CD4-positive, CD25-positive, alpha-beta regulatory T cell (primary cell): Measurements from ENCODE around the gene TMEM25. TPM values are rescaled to one million over a fixed set of nuclear protein-coding genes. Genes with fewer than 3 reads are reported as not detected.
"Not testable (repeated sequence)": the region's sequence is repeated elsewhere in the genome, so short reads cannot be mapped to it uniquely, and the experiment has no call there.

ENCODE experiments used
- ATAC-seq, 2 donors: fragments of 150-1000 bp; cut with Tn5 transposase; one replicate each; pipeline ENCODE4 v1.10.0; 2021; ENCODE audit warnings: low read depth in 2 of 2, moderate number of reproducible peaks in 2 of 2, moderate library complexity in 1 of 2
- DNase-seq, 3 donors: peaks; one replicate each; pipeline versions ENCODE4 v3.0.0 to v3.0.0-alpha.2; 2012 to 2022; ENCODE audit warnings: mixed read lengths in 1 of 3
- H3K27ac ChIP-seq: one replicate; pipeline ENCODE4 v1.7.0; 2013; ENCODE audit warnings: mild to moderate bottlenecking, low read length; ENCODE audit not compliant: insufficient read depth, poor library complexity, severe bottlenecking
- H3K27me3 ChIP-seq: one replicate; pipeline ENCODE4 v1.7.0; 2013; ENCODE audit warnings: low read length; ENCODE audit not compliant: control insufficient read depth, insufficient read depth
- H3K36me3 ChIP-seq: one replicate; pipeline ENCODE4 v1.7.0; 2013; ENCODE audit warnings: mild to moderate bottlenecking, low read length, moderate library complexity; ENCODE audit not compliant: control insufficient read depth, insufficient read depth
- H3K4me1 ChIP-seq: 2 replicates; pipeline ENCODE4 v1.7.0; 2013; ENCODE audit warnings: mild to moderate bottlenecking, low read length; ENCODE audit not compliant: insufficient read depth, control insufficient read depth, poor library complexity, severe bottlenecking
- H3K4me3 ChIP-seq: one replicate; pipeline ENCODE4 v1.7.0; 2013; ENCODE audit warnings: low read depth, mild to moderate bottlenecking, low read length, moderate library complexity
- H3K9me3 ChIP-seq, 2 experiments: 1 replicate in 1 of 2; 2 replicates in 1 of 2; pipeline ENCODE4 v1.7.0; 2013; ENCODE audit warnings: low read length in 2 of 2, mild to moderate bottlenecking in 1 of 2, moderate library complexity in 1 of 2; ENCODE audit not compliant: control insufficient read depth in 2 of 2
- H3K27ac Mint-ChIP-seq, 3 donors: one replicate each; pipeline ENCODE4 v1.8.0; 2020 to 2022; ENCODE audit warnings: mild to moderate bottlenecking in 3 of 3, mixed read lengths in 3 of 3, moderate library complexity in 2 of 3
- H3K27me3 Mint-ChIP-seq: one replicate; pipeline ENCODE4 v1.8.0; 2022; ENCODE audit warnings: mild to moderate bottlenecking, mixed read lengths
- H3K36me3 Mint-ChIP-seq: one replicate; pipeline ENCODE4 v1.8.0; 2020; ENCODE audit warnings: mixed read lengths
- H3K4me1 Mint-ChIP-seq, 4 donors: one replicate each; pipeline ENCODE4 v1.8.0; 2020 to 2022; ENCODE audit warnings: mixed read lengths in 4 of 4, mild to moderate bottlenecking in 1 of 4
- H3K4me3 Mint-ChIP-seq, 4 donors: one replicate each; pipeline ENCODE4 v1.8.0; 2020 to 2022; ENCODE audit warnings: mild to moderate bottlenecking in 4 of 4, mixed read lengths in 4 of 4, moderate library complexity in 3 of 4
- H3K9me3 Mint-ChIP-seq, 7 donors: one replicate each; pipeline ENCODE4 v1.8.0; 2020 to 2022; ENCODE audit warnings: mixed read lengths in 7 of 7, mild to moderate bottlenecking in 3 of 7, moderate library complexity in 2 of 7
- polyA plus RNA-seq, 4 donors: library from polyadenylated mRNA; unstranded; fragments of 300-500 nt; fragmentation: Illumina TruSeq; gene quantifications; one replicate each; pipeline ENCODE4 v1.2.3, GENCODE V29; 2021
- total RNA-seq: library from RNA; stranded (reverse); gene quantifications from one replicate; pipeline ENCODE4 v1.2.3, GENCODE V29; 2022

TMEM25 gene
- total RNA-seq: 10.7 TPM
- polyA plus RNA-seq: 10 to 100 TPM in 3 of 4 donors, 1 to 10 TPM in 1; 10.0 to 17.3 (median 14.2) TPM

DNA sequence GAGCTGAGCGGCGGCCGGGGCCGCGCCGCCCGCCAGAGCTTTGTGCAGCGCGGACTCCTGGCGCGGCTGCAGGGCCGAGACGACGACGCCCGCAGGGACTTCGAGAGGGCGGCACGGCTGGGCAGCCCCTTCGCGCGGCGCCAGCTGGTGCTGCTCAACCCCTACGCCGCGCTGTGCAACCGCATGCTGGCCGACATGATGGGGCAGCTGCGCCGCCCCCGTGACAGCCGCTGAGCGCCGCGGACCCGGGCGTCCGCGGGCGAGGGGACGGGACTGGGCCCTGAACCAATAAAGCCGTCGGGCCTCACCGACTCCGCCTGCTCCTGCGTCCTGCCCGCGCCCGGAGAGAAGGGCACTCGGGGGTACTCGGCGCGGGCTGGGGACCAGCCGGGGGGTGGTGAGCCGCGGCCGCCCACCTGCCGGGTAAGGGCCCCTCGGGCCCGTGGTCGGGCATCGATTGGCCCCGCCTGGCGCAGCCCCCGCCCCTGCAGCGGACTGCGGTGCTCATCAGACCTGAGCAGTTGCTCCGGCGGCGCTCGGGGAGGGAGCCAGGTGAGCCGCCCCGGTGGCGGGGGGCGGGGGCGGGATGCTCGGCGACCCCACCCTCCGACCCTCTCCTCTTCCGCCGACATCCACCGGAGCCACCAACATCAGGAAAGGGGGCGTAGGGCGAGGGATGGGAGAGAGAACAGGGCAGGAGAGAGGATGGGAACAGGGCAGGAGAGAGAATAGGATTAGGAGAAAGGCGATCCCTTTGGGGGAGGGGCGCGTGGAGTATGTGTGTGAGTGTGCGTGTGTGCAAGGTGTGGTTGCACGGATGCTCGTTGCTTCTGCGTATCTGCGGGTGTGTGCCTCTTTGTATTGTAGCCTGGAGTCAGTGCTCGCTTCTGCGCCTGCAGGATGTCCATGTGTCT is at the start of gene TMEM25:
Gene TMEM25, plus strand, starts transcription at position 510 of the 914 bp plus-strand sequence. CDS start 610 bp downstream, outside the sequence.
- peaks cover 6% of the 10 kb centered on the region for H3K36me3 Mint-ChIP-seq
- Histone ChIP-seq H3K27me3 (no peaks in the 10 kb centered on the region), H3K4me1 (peaks cover 26% of the 10 kb centered on the region), H3K36me3 (no peaks in the 10 kb centered on the region), H3K9me3 (no peaks in the 10 kb centered on the region), H3K4me3 (peak within 1 kb of the TSS; percentile 83), H3K27ac (peak within 1 kb of the TSS; percentile 45)
- ATAC-seq: peak; percentile 83 to 85
- H3K27me3 Mint-ChIP-seq: no peaks in the 10 kb centered on the region
- H3K4me1 Mint-ChIP-seq: peaks cover 8 to 49% (median 29%) of the 10 kb centered on the region in 4 donors
- H3K4me3 Mint-ChIP-seq: peak within 1 kb of the TSS; percentile 95 to 96 (median 95)
- peak within 1 kb of the TSS; percentile 84 to 96 (median 93) for H3K27ac Mint-ChIP-seq
- DNase-seq: peak; percentile 67 to 76 (median 72)
- no peaks in the 10 kb centered on the region for H3K9me3 Mint-ChIP-seq

DNA sequence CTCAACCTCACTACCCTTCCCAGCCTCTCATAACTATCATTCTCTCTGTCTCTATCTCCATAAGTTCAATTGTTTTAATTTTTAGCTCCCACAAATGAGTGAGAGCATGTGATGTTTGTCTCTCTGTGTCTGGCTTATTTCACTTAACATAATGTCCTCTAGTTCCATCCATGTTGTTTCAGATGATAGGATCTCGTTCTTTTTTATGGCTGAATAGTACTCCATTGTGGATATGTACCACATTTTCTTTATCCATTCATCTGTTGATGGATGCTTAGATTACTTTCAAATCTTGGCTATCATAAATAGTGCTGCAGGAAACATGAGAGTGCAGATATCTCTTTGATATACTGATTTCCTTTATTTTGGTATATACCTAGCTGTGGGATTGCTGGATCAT is 49.8 kb upstream of the TMEM25 start:
- H3K4me1 ChIP-seq, H3K9me3 Mint-ChIP-seq, H3K9me3 ChIP-seq, H3K27ac ChIP-seq, ATAC-seq, H3K27me3 ChIP-seq, H3K4me3 ChIP-seq, DNase-seq, H3K27me3 Mint-ChIP-seq, H3K4me3 Mint-ChIP-seq: not testable (repeated sequence)
- Mint-ChIP-seq H3K27ac (peak overlapping the region in 2 of 3 donors; percentile 25 to 47), H3K4me1 (peaks cover 0 to 11% (median 4%) of the 10 kb centered on the region in 4 donors), H3K36me3 (peaks cover 42% of the 10 kb centered on the region)
- peaks cover 94% of the 10 kb centered on the region for H3K36me3 ChIP-seq

DNA sequence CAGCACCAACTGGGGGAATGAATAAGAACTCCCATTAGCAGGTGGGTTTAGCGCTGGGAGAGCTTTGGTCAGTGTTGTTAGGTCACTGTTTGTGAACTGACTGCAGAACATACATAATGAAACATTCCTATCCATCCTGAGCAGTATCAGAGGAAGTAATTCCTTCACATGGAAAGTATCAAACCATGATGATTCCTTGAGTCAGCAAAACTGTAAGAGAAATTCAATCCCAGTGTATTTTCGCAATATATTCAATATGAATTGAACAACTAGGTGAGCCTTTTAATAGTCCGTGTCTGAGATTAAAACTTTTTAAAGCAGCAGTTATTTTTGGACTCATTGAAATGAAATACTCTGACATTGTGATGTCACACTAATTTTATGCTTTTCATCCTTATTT is 46.6 kb upstream of the TMEM25 start:
- no peak for ATAC-seq
- Histone ChIP-seq H3K9me3 (no peaks in the 10 kb centered on the region), H3K27me3 (no peaks in the 10 kb centered on the region), H3K27ac (no peak overlapping the region), H3K4me1 (no peaks in the 10 kb centered on the region), H3K36me3 (peaks cover 80% of the 10 kb centered on the region), H3K4me3 (no peak overlapping the region)
- Mint-ChIP-seq H3K36me3 (peaks cover 29% of the 10 kb centered on the region), H3K9me3 (no peaks in the 10 kb centered on the region), H3K4me1 (peaks cover 2 to 7% (median 7%) of the 10 kb centered on the region in 4 donors), H3K27ac (peak overlapping the region in 2 of 3 donors; percentile 16 to 37), H3K27me3 (no peaks in the 10 kb centered on the region), H3K4me3 (no peak overlapping the region)
- DNase-seq: no peak

DNA sequence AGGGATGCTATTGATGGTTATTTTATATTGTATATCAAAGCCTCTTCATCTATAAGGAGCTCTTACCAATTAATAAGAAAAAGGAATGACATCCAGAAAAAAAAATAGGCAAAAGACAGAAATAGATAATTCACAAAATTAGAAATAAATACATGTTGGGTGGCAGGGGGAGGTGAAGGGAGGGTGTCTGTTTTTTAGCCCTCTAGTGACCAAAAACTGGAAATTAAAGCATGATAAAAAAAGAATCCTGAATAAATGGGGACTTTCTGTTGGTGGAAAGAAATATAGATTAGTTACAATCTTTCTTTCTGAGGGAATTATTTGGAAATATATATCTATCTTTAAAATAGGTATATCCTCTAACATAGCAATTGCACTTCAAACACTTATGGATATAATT is 45.7 kb upstream of the TMEM25 start:
- Mint-ChIP-seq H3K27ac (peak overlapping the region in 1 of 3 donors; percentile 14), H3K4me3 (no peak overlapping the region), H3K4me1 (peaks cover 2 to 7% (median 7%) of the 10 kb centered on the region in 4 donors), H3K36me3 (peaks cover 32% of the 10 kb centered on the region), H3K27me3 (no peaks in the 10 kb centered on the region), H3K9me3 (no peaks in the 10 kb centered on the region)
- H3K9me3 ChIP-seq: no peaks in the 10 kb centered on the region
- ATAC-seq (no peak), DNase-seq (no peak)
- H3K4me3 ChIP-seq: no peak overlapping the region
- no peak overlapping the region for H3K27ac ChIP-seq
- H3K36me3 ChIP-seq: peaks cover 80% of the 10 kb centered on the region
- no peaks in the 10 kb centered on the region for H3K4me1 ChIP-seq
- no peaks in the 10 kb centered on the region for H3K27me3 ChIP-seq

DNA sequence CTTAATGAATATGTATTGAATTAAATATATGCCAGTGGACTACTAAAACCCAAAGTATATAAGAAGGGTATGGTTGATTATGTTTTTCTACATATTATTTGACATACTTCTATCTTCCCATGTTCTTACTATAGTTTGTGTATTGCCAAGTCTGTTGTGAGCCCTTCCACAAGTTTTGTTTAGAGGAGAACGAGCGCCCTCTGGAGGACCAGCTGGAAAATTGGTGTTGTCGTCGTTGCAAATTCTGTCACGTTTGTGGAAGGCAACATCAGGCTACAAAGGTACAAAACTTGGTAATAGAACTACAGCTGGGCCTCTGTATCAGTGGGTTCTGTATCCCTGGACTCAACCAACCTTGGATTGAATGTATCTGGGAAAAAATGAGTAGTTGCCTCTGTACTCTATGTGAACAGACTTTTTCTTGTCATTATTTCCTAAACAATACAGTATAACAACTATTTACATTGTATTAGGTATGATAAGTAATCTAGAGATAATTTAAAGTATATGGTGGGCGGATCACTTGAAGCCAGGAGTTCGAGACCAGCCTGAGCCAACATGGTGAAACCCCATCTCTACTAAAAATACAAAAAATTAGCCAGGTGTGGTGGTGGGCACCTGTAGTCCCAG is 42.4 kb upstream of the TMEM25 start:
- Histone ChIP-seq H3K4me1 (no peaks in the 10 kb centered on the region), H3K27ac (peak overlapping the region; percentile 47), H3K9me3 (no peaks in the 10 kb centered on the region), H3K4me3 (no peak overlapping the region), H3K36me3 (peaks cover 78% of the 10 kb centered on the region), H3K27me3 (no peaks in the 10 kb centered on the region)
- Mint-ChIP-seq H3K36me3 (peaks cover 36% of the 10 kb centered on the region), H3K27me3 (no peaks in the 10 kb centered on the region), H3K9me3 (no peaks in the 10 kb centered on the region), H3K4me3 (no peak overlapping the region), H3K4me1 (peaks cover 2 to 7% (median 6%) of the 10 kb centered on the region in 4 donors), H3K27ac (peak overlapping the region in 1 of 3 donors; percentile 82)
- DNase-seq (peak; percentile 66 to 87 (median 82)), ATAC-seq (peak; percentile 34 to 71)

DNA sequence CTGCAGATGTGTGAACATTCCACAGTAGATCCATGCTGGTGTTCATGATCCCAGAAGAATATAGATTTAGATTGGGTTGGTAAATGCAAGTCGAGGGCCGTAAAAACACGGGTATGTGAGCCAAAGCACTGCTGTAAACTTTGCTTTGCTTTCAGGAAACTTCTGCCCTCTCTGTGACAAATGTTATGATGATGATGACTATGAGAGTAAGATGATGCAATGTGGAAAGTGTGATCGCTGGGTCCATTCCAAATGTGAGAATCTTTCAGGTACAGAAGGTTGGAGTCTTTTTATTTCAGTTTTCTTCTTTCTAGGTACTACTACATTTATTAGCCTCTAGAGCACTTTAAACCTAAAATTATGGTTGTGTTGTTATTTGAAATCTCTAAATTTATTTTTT is 40.0 kb upstream of the TMEM25 start:
- H3K4me3 ChIP-seq: no peak overlapping the region
- Mint-ChIP-seq H3K27me3 (no peaks in the 10 kb centered on the region), H3K36me3 (peaks cover 36% of the 10 kb centered on the region), H3K9me3 (no peaks in the 10 kb centered on the region), H3K27ac (peak overlapping the region in 1 of 3 donors; percentile 16), H3K4me3 (no peak overlapping the region), H3K4me1 (peaks cover 2 to 12% (median 6%) of the 10 kb centered on the region in 4 donors)
- H3K4me1 ChIP-seq: no peaks in the 10 kb centered on the region
- no peak for ATAC-seq
- H3K27me3 ChIP-seq: no peaks in the 10 kb centered on the region
- no peaks in the 10 kb centered on the region for H3K9me3 ChIP-seq
- no peak overlapping the region for H3K27ac ChIP-seq
- H3K36me3 ChIP-seq: peaks cover 84% of the 10 kb centered on the region
- no peak for DNase-seq

DNA sequence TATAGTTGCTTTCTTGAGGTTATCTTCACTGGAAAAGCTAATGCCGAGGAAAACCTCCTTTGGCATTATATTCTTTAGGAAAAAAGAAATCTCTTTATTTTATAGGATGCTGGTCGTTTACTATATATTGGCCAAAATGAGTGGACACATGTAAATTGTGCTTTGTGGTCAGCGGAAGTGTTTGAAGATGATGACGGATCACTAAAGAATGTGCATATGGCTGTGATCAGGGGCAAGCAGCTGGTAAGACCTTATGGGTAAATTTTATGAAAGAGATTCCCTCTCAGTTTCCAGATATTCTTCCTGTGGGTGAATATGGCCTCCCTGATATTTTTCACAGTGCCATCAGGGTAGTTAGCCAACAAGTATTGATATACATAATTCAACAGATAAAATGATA is 33.2 kb upstream of the TMEM25 start:
- Histone ChIP-seq H3K36me3 (peaks cover 97% of the 10 kb centered on the region), H3K9me3 (no peaks in the 10 kb centered on the region), H3K27ac (no peak overlapping the region), H3K27me3 (no peaks in the 10 kb centered on the region), H3K4me3 (no peak overlapping the region), H3K4me1 (no peaks in the 10 kb centered on the region)
- H3K36me3 Mint-ChIP-seq: peaks cover 53% of the 10 kb centered on the region
- H3K27me3 Mint-ChIP-seq: no peaks in the 10 kb centered on the region
- no peak for DNase-seq
- H3K4me1 Mint-ChIP-seq: peaks cover 0 to 5% (median 0%) of the 10 kb centered on the region in 4 donors
- H3K4me3 Mint-ChIP-seq: no peak overlapping the region
- no peak overlapping the region for H3K27ac Mint-ChIP-seq
- no peaks in the 10 kb centered on the region for H3K9me3 Mint-ChIP-seq
- ATAC-seq: no peak
